NCI-H460 (cell line): ENCODE measurements around the gene SLC38A2. TPM values are rescaled to one million over a fixed set of nuclear protein-coding genes. Genes with fewer than 3 reads are reported as not detected.
"Not testable (repeated sequence)": the region's sequence is repeated elsewhere in the genome, so short reads cannot be mapped to it uniquely, and the experiment has no call there.

ENCODE experiments used
- DNase-seq: peaks from one replicate; pipeline ENCODE4 v3.0.0-alpha.2; 2016; ENCODE audit warnings: low read depth; ENCODE audit errors: extremely low read depth
- polyA plus RNA-seq: library from polyadenylated mRNA; depleted of rRNA; stranded (reverse); fragments of >200 nt; gene quantifications from 2 replicates; pipeline ENCODE4 v1.2.3, GENCODE V29; 2014; cell fraction: nucleus; rRNA removed
- total RNA-seq: library from RNA; depleted of rRNA; stranded (reverse); fragments of >200 nt; shearing (Covaris generic); gene quantifications from 2 replicates; pipeline ENCODE4 v1.2.3, GENCODE V29; 2014; rRNA removed

The SLC38A2 gene
- total RNA-seq: 745 and 826 TPM in 2 replicates
- 432 and 698 TPM in 2 replicates for polyA plus RNA-seq

DNA sequence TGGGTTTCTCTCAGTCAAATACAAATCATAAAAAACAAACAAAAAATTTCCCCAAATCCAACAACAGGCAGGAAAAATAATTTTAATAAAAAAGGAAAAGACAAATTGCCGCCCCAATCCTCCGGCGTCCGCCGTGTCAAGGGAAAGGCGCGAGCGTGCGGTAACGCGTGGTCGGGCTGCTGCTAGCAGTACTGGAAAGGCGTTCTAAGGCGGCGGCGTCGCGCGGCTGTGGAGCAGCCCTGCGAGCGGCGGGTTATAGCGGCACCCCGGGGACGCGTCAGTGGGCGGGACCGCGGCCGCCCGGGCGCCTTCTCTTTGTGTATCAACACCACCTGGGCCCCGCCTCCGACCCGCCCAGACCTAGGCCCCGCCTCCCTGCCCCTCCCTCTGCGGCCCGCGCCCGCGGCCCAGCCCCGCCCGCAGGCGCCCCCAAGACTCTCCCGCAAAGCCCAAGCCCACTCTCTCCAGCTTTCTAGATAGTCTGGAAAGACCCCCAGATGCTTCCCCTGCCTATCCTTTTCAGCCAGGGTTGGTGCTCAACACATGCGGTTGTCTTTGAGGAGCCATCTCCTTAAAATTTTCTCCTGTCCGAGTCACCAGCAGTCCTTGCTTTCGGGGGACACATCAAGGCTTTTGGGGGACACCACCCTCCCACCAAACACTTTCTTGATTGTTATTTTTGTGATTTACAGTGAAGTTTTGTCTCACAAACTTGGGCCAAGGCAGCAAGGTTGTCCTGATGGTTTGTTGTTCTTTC is at the start of gene SLC38A2:
TSS of gene SLC38A2 (minus strand) at position 230 of the 757 bp plus-strand sequence. CDS start 1,480 bp downstream, outside the sequence.
- DNase-seq: peak; percentile 92

DNA sequence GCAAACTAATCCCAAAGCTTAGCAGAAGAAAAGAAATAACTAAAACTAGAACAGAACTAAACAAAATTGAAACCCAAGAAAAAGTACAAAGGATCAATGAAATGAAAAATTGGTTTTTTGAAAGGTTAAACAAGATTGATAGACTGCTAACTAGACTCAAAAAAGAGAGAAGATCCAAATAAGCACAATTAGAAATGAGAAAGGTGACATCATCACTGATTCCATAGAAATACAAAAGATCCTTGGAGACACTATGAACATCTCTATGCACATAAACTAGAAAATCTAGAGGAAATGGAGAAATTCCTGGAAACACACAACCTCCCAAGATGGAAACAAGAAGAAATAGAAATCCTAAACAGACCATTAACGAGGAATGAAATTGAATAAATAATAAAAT is 47.1 kb upstream of the SLC38A2 start:
- DNase-seq: no peak

DNA sequence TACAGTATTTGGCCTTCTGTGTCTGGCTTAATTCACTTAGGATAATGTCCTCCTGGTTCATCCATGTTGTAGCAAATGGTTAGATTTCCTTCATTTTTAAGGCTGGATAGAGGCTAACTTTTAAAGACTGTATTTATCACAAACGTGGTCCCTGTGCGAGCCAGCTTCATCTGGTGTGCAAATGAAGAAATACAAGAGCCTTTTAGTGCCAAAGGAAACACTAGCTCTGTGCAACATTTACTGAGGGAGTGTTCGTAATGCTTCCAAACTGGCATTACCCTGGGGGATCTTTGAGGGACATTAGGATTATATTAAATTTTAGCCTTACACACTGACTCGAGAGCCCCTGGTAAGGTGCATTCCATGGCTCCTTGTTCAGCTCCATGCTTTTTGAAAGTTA is 43.0 kb upstream of the SLC38A2 start:
- DNase-seq: no peak

DNA sequence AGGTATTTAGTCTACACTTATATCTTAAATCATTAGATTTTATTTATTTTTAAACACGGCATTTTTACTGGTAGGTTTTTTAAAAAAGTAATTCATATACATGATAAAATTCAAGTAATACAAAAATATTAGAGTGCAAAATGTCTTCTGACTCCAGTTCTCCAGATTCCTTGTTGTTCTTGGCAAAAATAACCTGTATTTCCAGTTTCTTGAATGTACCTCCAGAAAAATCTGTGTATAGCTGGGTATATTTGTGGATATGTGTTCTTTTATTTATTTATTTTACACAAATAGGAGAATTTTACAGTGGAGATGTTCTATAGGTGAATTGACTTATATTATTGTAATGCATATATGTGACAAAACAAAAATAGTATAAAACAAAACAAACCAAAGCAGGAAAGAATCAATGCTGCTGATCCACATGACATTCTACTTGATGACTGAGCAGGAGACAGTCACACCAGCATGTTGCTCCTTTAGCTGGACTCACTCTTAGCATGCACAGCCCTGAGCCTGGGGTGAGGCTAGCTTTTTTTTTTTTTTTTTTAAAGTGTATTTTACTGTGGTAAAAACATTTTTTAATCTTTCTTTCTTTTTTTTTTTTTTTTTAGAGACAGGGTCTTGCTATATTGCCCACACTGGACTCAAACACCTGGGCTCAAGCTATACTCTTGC is 42.2 kb upstream of the SLC38A2 start:
- DNase-seq: no peak

DNA sequence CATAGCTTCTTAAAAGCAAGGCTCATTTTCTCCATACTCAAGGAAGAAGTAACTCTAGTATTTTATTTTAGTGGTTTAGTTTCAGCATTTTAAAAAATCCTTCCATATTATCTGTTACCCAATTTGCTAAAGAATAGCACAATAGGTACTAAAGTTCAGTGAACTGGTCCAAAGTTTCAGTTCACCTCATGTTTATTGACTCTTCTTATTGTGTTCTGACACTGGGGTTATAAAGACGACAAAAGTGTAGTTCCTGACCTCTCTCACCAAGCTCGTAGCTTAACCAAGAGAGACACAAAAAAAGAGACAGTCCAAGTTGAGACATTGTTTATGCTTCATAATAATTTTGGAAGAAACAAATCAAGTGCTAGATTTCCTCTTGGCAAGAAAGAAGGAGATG is 40.8 kb upstream of the SLC38A2 start:
- no peak for DNase-seq

DNA sequence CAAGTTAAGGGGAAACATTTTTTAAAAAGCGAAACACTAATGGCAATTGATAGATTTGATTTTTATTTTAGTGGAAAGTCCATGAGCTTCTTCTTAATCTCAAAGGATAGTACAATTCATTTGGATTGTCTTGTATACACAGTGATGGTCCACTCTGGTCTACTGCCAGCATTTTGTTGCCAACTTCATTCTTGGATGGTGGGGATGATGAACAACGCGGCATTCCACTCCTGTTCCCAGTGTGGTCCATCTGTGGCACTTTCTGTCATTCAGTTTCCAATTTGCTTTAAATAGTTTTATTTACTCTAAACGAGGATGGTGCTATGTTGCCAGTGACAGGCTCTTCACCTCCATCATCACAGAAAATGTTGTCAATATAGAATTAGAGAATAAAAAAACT is 40.3 kb upstream of the SLC38A2 start:
- no peak for DNase-seq

DNA sequence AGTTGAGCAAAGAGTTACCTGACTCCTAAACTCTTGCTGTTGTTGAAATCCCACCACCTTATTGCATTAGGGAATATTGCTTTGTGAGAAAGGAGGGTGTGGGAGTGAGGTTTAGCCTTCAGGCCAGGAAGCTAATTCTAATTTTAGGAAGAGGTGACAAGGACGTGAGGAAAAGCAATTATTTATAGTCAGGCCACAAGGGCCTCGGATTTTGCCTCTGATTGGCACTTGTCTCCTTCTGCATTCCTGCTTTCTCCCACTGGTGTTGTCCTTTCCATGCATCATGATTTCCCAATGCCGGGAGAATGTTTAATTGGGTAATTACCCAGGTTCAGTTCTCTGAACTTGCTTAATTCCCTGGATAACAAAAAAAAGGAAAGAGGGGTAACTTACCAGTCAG is 37.9 kb upstream of the SLC38A2 start:
- no peak for DNase-seq

DNA sequence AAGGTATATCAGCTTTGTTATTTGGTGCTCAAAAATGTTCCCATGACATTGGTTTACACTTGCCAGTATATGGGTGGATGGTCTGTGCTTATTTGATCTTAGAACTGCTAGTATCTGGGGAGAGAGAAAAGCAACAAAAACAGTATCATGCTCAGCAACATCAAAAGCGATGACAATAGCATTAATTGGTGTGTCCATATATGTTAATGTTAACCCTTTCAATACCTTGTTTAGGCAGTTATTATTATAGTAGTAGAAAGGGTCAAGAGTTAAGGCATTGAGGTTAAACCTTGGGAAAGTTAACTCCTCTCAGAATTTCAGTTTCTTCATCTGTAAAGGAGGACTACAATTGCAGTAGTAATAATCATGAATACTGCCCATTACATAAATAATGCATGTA is 37.4 kb upstream of the SLC38A2 start:
- DNase-seq: no peak

DNA sequence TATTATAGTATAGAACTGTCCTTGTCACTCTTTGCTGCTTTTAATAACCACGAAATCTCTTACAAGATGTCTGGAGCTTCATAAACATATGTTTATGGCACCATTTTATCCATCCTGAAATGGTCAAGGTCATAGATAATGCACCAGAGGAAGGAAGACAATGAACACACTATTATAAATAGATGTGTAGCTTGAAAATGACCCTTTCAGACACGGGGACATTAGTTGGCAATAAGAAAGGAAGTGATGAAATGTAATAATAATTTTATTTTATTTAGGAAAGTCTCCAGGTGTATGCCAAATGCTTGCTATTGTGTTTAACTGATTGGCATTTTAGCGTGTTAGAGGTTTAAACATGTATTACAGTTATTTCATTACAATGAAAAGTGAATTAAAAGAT is 36.8 kb upstream of the SLC38A2 start:
- DNase-seq: no peak

DNA sequence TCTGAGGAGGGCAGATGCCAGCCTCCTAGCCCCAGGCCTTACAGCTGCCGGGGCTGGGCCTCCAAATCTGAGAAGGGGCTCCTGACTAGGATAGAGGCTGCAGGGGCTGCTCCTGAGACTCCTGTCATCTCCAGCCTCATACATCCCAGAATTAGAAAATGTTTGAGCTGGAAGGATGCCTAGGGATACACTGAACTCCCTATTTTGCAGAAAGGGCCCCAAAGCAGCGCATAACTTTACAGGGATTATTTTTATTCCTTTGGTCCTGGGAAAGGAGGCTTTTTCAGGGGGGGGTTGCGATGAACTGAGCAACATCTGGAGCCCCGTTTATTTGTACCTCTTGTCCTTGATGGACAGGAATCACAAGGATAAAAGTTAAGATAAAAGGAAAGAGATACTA is 35.9 kb upstream of the SLC38A2 start:
- no peak for DNase-seq

DNA sequence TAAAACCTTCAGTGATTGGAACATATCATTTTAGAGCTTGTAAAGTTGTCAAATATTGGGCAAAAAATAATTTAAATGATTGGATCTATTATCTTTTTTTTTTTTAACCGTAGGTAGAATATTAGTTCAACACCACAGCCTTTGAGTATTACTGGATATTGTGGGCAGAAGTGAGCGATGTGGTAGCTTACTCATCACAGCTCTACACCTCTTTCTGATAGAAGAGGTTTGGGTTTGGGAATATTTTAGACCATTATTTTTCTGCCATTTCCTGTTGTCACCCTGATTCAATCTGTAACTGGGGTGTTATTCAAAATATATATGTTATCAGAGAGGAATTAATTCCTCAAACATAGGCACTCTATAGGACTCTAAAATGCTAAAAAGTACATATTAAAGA is 34.8 kb upstream of the SLC38A2 start:
- DNase-seq: no peak

DNA sequence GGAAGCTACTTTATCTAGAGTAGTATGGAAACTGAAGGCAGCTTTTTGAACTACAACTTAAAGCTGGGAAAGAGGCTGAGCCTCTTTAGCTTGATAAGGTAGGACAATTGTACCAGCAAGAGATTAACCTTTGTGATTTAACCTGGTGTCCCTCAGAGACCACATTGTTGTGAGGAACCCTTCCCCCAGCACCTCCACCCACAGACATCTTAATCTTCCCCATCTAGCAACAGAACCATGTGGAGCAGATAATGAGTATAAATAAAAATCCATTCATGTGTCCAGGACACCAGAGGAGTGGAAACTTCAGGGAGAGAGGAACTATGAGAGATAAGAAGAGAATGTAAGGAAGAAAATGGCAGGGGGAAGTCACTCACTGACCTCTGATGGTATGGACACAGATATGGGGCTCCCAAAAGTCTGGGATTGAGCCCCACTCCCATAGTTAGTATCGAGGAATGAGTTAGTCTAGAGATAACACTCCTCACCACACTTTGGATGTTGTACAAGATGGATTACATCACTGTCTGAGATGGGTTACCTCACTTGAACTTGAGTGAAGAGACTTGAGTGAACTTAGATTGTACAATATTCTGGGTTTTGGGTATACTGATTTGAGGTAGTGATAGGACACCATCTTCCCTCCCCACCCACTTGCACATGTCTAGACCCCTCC is 33.9 kb upstream of the SLC38A2 start:
- DNase-seq: no peak

DNA sequence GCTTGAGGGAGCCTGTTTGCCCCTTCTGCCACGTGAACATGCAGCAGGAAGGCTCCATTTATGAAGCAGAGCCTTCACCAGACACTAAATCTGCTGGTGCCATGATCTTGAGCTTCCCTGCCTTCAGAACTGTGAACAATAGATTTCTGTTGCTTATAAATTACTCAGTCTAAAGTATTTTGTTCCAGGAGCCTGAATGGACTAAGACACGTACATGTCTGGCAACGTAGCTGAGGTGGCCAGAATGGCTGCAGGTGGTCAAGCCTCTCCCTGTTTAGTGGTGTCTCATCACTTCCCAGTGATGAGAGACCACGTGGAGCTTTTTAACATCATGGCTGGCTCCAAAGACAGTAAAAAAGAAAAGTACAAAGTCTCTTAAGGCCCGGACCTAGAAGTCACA is 32.2 kb upstream of the SLC38A2 start:
- DNase-seq: no peak

DNA sequence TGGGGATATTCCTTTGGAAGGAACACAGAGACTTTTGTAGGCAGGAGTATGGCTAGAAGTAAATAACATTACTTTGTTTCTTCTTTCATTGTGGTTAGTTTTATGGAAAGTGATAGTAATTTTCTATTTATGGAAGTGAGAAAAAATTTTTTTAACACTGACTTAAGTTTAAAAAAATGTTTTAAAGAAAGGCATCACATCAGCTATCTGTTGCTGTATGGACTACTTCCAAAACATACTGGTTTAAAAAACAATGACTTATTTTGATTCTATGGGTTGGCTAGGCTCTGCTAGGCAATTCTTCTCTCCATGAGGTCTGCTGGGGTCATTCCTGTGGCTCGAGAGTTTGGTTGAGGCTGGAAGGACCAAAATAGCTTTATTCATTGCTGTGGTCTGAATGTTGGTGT is 31.7 kb upstream of the SLC38A2 start:
- DNase-seq: no peak

DNA sequence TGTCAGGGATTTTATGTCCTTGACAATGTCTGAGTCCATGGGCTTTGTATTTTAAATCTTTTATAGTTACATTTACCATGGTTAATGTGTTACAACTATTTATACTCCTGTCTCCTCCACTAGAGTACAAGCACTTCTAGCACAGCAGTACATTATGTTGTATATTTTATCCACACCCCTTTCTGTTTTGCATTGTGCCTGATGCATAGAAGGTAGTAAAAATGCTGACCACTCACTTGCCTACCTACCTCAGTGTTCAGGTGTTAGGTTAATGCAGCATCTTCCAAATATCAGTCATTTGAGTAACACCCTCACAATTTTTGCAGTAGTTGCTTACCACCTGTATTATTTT is 31.1 kb upstream of the SLC38A2 start:
- DNase-seq: no peak

DNA sequence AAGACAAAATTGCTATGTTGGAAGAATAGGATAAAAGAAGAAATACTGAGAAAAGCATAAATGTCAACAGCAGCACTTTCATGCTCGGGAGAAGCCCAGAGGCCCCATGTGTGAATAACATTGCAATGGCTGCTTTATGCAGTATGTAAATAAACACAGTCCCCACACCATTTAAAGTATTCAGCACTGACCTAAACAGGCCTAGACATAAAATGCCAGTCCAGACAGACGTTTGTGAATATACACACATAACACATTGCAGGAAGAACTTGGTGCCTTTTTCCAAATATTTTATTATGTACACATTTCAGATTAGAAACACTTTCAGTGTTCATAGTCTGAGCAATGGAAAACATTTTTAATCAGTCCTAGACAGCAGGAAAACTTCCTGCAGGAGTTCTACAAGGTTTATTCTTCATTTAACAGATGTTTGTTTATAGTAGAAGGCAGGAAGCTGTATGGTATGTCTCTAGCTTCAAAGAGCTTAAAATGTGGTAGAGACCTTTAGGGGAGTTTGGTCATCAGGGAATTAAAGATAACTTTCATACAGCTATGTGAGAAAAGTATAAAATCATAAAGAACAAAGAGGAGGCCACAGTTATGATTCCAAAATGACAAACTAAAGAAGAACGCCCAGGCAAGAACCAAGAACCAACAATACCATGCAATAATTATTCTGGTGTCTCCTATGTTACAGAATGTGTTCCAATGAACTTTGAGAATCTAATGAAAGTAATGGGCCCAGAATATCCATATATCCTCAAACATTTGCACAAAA is 30.6 kb upstream of the SLC38A2 start:
- DNase-seq: no peak

DNA sequence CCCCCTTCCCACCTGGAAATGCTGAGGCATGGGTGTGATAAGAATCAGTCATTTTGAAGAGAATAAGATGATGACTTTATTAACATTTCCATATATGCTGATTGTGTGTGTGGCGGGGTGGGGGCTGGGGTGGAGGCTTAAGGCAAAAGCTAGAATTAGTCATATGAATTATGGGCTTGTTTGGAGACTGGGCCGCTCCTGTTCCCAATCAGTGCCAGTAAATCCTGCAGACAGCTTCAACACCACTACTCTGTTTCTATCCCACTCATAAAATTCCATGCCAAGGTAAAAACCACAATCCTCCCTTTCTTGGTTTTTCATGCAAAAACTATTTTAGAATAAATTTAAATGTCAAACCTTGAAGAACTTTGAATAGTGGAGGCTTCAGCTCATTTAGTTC is 29.9 kb upstream of the SLC38A2 start:
- no peak for DNase-seq

DNA sequence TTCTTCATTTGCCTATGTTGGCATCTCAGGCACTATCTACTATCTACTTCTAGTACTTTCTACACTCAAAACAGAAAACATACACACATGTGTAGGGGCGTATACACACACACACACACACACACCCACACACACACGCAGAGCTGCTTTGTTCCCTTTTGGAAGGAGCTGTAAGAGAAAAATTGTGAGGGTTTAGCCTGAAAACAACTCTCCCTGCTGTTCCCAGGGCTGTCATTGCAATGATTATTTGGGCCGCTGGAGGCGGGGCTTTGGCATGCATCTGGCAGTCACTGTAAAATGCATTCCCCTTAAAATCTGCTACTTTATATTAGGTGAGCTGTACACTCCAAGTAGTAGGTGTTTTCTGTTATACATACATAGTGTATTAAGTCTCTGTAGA is 29.1 kb upstream of the SLC38A2 start:
- DNase-seq: no peak

DNA sequence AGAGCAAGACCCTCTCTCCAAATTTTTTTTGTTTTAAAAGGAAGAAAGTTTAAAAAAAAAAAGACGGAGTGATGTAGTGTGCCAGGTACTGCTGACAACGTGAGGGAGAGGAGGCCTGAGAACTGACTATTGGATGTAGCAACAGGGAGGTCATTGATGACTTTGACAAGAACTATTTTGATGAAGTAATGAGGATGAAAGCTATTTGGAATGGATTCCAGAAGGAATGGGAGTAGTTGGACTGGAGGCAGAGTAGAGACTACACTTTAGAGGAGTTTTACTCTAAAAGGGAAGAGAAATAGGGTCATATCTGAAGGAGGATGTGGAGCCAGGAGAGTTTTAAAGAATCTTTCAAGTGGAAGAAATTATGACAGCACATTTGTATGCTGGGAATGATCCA is 27.8 kb upstream of the SLC38A2 start:
- no peak for DNase-seq

DNA sequence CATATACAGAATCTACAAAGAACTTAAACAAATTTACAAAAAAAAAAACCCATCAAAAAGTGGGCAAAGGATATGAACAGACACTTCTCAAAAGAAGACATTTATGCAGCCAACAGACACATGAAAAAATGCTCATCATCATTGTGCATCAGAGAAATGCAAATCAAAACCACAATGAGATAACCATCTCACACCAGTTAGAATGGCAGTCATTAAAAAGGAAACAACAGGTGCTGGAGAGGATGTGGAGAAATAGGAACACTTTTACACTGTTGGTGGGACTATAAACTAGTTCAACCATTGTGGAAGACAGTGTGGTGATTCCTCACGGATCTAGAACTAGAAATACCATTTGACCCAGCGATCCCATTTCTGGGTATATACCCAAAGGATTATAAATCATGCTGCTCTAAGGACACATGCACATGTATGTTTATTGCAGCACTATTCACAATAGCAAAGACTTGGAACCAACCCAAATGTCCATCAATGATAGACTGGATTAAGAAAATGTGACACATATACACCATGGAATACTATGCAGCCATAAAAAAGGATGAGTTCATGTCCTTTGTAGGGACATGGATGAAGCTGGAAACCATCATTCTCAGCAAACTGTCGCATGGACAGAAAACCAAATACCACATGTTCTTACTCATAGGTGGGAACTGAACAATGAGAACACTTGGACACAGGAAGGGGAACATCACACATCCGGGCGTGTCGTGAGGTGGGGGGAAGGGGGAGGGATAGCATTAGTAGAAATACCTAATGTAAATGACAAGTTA is 27.1 kb upstream of the SLC38A2 start:
- not testable (repeated sequence) for DNase-seq
